Spleen (tissue), 7 donors: ENCODE results near the gene SPTLC1.
A peak's percentile ranks its signal among the peaks of the same experiment; 100 is the strongest.

Source experiments
- CTCF ChIP-seq, 11 experiments: fragments of 200-600 bp in 7 of 11; fragments of 450-650 bp in 4 of 11; sonication (generic) in 4 of 11; IDR thresholded peaks in 8 of 11; conservative IDR thresholded peaks in 3 of 11; 1 replicate in 7 of 11; 2 replicates in 4 of 11; pipeline versions ENCODE4 v1.4.0 to v1.8.0; 2016 to 2021; ENCODE audit warnings: antibody characterized with exemption in 11 of 11, inconsistent platforms in 4 of 11, mild to moderate bottlenecking in 1 of 11
- POLR2A ChIP-seq, 3 donors: fragments of 450-650 bp; IDR thresholded peaks; one replicate each; pipeline ENCODE4 v1.5.1; 2017; ENCODE audit warnings: antibody characterized with exemption in 3 of 3, mild to moderate bottlenecking in 1 of 3
- POLR2AphosphoS5 ChIP-seq, 3 donors: sonication (generic); formaldehyde crosslinking; IDR thresholded peaks; one replicate each; pipeline ENCODE4 v1.5.1; 2017; ENCODE audit warnings: antibody characterized with exemption in 3 of 3
- donor health status: DM: no; HTN: no; CAD: no; lungs with moderate emphysema.
- donor health status: DM: no; HTN: no; CAD: no.
- donor health status: DM: no; HTN: no; CAD: no.

- TF ChIP-seq CTCF (IDR thresholded peaks at IDR 0.05 in 8 of 11, conservative IDR thresholded peaks at IDR 0.05 in 3 of 11) (peak; percentile 73 to 97 (median 94)), POLR2AphosphoS5 (IDR thresholded peaks at IDR 0.05) (peak in 2 of 3 donors; percentile 34 to 42), POLR2A (IDR thresholded peaks at IDR 0.05) (no peak)
Observed at GRCh38 chr9:92140074-92140753, 25.0 kb upstream of the SPTLC1 start.
